H1 (cell line): ENCODE measurements around the gene GGA3.

Experiments used
- BRCA1 ChIP-seq: IDR thresholded peaks from 2 replicates; pipeline ENCODE4 v1.6.1; 2012; ENCODE audit warnings: low read depth, low read length, improper control_type of control experiment
- CEBPB ChIP-seq: IDR thresholded peaks from 2 replicates; pipeline ENCODE4 v1.6.1; 2012; ENCODE audit warnings: low read depth, low read length
- CHD1 ChIP-seq: IDR thresholded peaks from 2 replicates; pipeline ENCODE4 v1.6.1; 2012; ENCODE audit warnings: low read depth, low read length, improper control_type of control experiment
- EP300 ChIP-seq, 2 experiments: IDR thresholded peaks; 1 replicate in 1 of 2; 2 replicates in 1 of 2; pipeline ENCODE4 v1.6.1; 2011 to 2012; ENCODE audit warnings: low read depth in 2 of 2, low read length in 2 of 2, mild to moderate bottlenecking in 2 of 2, borderline replicate concordance in 1 of 2, inconsistent platforms in 1 of 2, moderate library complexity in 1 of 2
- EZH2 ChIP-seq: fragments of 200-600 bp; sonication (generic); IDR thresholded peaks from 2 replicates; pipeline ENCODE4 v1.7.1; 2012; ENCODE audit warnings: low read depth, mild to moderate bottlenecking, moderate library complexity, low read length, inconsistent platforms; ENCODE audit not compliant: severe bottlenecking
- GTF2F1 ChIP-seq: IDR thresholded peaks from 2 replicates; pipeline ENCODE4 v1.6.1; 2012; ENCODE audit warnings: low read depth, low read length, improper control_type of control experiment, borderline replicate concordance
- JUND ChIP-seq: IDR thresholded peaks from 2 replicates; pipeline ENCODE4 v1.6.1; 2011; ENCODE audit warnings: mild to moderate bottlenecking, improper control_type of control experiment, low read length
- KDM5A ChIP-seq: fragments of 200-600 bp; IDR thresholded peaks from 2 replicates; pipeline ENCODE4 v1.7.1; 2012; ENCODE audit warnings: mild to moderate bottlenecking, low read length, inconsistent platforms, mixed read lengths
- MAX ChIP-seq: IDR thresholded peaks from 2 replicates; pipeline ENCODE4 v1.6.1; 2012; ENCODE audit warnings: inconsistent platforms
- NRF1 ChIP-seq: IDR thresholded peaks from 2 replicates; pipeline ENCODE4 v1.6.1; 2011; ENCODE audit warnings: mild to moderate bottlenecking, low read depth, low read length, improper control_type of control experiment
- SIN3A ChIP-seq, 2 experiments: IDR thresholded peaks in 1 of 2; conservative IDR thresholded peaks in 1 of 2; 2 replicates each; pipeline ENCODE4 v1.6.1; 2011 to 2012; ENCODE audit warnings: low read length in 2 of 2, improper control_type of control experiment in 1 of 2, low read depth in 1 of 2, mild to moderate bottlenecking in 1 of 2
- TF ChIP-seq, protein P1 (sequence below), 3 experiments: IDR thresholded peaks; 1 replicate in 2 of 3; 2 replicates in 1 of 3; pipeline versions ENCODE4 v1.5.1 to v1.6.1; 2011; ENCODE audit warnings: low read length in 3 of 3, mild to moderate bottlenecking in 3 of 3, inconsistent platforms in 2 of 3, low read depth in 1 of 3, moderate library complexity in 1 of 3; ENCODE audit not compliant: insufficient read depth in 1 of 3; ENCODE audit errors: control extremely low read depth in 1 of 3

GRCh38 chr17:75218131-75218530 lies 43.3 kb downstream of the GGA3 start:
- TF ChIP-seq, protein P1, sequence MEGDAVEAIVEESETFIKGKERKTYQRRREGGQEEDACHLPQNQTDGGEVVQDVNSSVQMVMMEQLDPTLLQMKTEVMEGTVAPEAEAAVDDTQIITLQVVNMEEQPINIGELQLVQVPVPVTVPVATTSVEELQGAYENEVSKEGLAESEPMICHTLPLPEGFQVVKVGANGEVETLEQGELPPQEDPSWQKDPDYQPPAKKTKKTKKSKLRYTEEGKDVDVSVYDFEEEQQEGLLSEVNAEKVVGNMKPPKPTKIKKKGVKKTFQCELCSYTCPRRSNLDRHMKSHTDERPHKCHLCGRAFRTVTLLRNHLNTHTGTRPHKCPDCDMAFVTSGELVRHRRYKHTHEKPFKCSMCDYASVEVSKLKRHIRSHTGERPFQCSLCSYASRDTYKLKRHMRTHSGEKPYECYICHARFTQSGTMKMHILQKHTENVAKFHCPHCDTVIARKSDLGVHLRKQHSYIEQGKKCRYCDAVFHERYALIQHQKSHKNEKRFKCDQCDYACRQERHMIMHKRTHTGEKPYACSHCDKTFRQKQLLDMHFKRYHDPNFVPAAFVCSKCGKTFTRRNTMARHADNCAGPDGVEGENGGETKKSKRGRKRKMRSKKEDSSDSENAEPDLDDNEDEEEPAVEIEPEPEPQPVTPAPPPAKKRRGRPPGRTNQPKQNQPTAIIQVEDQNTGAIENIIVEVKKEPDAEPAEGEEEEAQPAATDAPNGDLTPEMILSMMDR (IDR thresholded peaks at IDR 0.05; ENCODE audit: control extremely low read depth in 1 of 3, insufficient read depth in 1 of 3, low read depth in 1 of 3, low read length in 3 of 3), result no peak
- no peak for TF ChIP-seq KDM5A
- TF ChIP-seq SIN3A (conservative IDR thresholded peaks at IDR 0.05 in 1 of 2, IDR thresholded peaks at IDR 0.05 in 1 of 2; ENCODE audit: low read depth in 1 of 2, low read length in 2 of 2), result no peak
- no peak for TF ChIP-seq BRCA1
- no peak for TF ChIP-seq EP300 (IDR thresholded peaks at IDR 0.05; ENCODE audit: borderline replicate concordance in 1 of 2, low read depth in 2 of 2, low read length in 2 of 2)
- no peak for TF ChIP-seq JUND
- TF ChIP-seq CHD1, result no peak
- no peak for TF ChIP-seq MAX
- no peak for TF ChIP-seq NRF1
- no peak for TF ChIP-seq CEBPB
- no peak for TF ChIP-seq EZH2
- TF ChIP-seq GTF2F1, result no peak
